HG03432 (cell line): ENCODE data around the gene TBC1D22B.

Experiments
- ATAC-seq: cut with Tn5 transposase; IDR thresholded peaks from one replicate; pipeline ENCODE4 v1.9.1; 2021; ENCODE audit warnings: mild to moderate bottlenecking, moderate library complexity; ENCODE audit not compliant: unreplicated experiment

Gene TBC1D22B

GRCh38 chr6:37239950-37240713, 17.4 kb upstream of the TBC1D22B start:
- peak; percentile 57 for ATAC-seq

DNA sequence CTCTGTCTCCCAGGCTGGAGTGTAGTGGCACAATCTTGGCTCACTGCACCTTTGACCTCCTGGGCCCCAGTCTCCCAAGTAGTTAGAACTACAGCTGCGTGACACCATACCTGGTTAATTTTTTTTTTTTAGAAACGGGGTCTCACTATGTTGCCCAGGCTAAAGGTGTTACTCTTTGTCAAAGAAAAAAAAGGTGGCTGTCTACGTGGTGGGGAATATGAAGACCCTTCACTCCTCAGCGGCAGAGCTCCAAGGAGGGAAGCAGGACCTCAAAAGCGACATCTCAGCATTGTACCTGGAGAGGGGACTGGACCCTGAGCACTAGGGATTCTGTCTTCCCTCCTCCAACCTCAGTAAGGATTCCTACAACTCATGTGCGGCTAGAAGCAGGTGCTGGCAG, 16.4 kb upstream of the TBC1D22B start:
- no peak for ATAC-seq

- no peak for ATAC-seq
These were observed 15.7 kb upstream of the TBC1D22B start for GRCh38 chr6:37241775-37242428.

- no peak for ATAC-seq
These were observed 15.0 kb upstream of the TBC1D22B start for GRCh38 chr6:37242429-37243052.

GRCh38 chr6:37243131-37243815, 14.3 kb upstream of the TBC1D22B start:
- ATAC-seq: no peak

- ATAC-seq: no peak
These were observed 13.7 kb upstream of the TBC1D22B start for GRCh38 chr6:37243816-37244370.

DNA sequence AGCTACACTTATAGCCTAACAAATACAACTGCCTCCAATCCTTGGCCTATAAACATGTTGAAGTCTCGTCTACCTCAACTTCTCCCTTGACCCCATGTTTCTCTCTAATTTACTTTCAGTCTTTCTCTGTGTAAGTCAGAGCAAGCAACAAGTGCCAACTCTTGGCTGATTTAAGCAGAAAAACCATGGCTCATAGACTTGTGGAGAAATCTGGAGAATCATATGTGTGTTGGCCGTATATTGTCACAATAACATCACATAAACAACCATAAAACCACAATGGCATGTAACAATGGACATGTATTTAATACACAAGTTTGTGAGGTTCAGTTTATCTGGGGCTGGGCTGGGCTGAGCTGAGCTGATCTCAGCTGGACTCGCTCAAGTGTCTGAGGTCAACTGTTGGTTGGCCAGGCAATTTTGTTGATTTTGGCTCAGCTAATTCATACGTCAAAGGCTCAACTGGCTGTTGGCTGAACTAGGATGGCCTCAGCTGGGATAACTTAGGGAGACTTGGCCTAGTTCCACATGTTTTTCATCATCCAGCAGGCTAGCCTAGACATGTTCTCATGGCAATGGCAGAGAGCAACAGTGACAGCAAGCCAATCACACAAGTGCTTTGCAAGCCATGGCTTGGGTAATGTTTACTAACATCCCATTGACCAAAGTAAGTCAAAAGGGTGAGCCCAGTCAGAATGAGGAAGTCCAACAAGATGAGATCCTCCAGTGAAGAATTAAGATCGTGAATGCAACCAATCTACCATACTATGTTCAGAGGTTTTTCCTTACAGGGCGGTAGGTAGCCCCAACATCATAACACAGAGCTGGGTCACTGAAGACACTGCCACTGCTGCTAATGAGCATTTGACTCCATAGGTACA, 12.9 kb upstream of the TBC1D22B start:
- no peak for ATAC-seq

DNA sequence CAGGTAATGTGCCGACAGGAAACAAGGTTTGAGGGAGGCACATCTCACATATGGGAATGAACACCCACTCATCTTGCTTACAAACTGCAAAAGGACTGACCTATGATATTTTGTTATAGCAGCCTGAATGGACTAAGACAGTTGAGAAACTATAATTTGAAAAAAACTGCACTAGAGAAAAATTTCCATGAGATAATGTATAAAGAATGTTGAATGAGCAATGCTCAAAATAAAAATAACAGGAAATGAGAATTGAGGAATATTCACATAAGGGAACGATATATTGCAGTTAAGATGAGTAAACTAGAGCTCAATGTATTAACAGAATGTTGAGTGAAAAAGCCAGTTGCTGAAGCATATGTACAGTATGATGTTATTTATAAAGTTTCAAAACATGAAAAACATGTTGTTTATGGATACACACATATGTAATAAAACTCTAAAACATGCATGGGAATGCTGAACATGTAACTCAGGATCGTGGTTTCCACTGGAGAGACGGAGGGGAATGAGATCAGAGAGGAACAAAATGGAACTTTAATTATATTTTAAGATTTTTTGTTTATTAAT, 6.3 kb upstream of the TBC1D22B start:
- no peak for ATAC-seq

GRCh38 chr6:37253486-37254007, 4.0 kb upstream of the TBC1D22B start:
- ATAC-seq: no peak

DNA sequence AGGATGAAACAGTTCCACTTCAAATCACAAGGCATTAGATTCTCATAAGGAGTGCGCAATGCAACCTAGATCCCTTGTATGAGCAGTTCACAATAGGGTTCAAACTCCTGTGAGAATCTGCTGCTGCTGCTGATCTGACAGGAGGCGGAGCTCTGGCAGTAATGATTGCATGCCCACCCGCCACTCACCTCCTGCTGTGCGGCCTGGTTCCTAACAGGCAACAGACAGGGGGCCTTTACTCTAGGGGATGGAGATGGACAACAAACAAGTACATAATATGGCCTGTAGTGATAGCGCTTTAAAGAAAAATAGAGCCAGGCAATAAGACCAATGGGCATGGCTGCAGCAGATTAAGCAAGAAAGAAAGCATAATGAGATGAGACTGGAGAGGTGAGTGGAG, 2.7 kb upstream of the TBC1D22B start:
- no peak for ATAC-seq

GRCh38 chr6:37256692-37257319, 766 bp upstream of the TBC1D22B start:
- no peak for ATAC-seq

GRCh38 chr6:37257320-37257633, 295 bp upstream of the TBC1D22B start:
- no peak for ATAC-seq

DNA sequence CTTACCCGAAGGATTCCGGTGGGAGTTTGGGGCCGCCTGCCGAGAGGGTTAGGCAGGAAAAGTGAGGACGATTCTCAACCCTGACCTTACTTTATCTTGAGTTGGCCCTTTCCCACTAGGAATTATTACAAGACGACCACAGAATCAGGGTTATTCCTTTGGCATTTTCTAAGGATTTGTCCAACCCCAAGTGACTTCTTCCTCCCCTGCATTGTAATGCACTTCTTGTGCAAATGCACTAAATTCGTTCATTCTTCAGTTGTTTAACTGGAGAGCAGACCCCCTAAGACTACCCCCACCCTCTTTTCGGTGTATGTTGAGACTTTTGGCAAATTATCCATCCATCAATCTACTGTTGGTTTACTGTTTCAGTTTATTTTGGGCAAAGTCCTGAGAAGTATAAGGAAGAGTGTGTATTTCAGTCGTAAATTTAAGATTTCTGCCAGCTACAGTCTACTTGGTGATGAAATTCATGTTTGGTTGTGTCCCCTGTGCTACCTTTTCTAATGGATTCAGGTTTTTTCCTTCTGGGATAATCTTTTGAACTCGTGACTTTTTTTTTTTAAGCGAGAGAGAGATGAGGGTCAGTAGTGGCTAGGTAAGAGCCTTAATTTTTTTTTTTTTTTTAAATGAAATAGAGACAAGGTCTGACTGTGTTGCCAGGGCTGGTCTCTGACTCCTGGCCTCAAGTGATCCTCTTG, 983 bp downstream of the TBC1D22B start:
- no peak for ATAC-seq

DNA sequence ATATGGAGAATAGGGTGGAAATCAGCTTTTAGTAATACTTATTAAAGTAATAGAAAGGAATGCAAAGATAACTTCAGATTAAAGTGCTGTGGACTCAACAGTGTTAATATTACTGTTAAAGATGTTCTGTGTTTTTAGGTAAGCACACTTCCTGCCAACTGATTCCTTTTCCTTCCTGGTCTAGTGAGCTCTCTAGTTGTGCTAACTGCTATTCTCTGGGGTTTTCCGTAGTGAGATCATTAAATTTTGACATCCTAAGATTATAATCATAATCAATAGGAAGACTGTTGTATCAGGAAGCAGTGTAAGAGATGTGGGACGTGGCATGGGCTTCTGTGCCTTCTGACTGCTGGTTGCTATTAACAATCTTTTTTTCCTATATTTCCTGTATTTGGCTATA, 1.6 kb downstream of the TBC1D22B start:
- ATAC-seq: no peak

DNA sequence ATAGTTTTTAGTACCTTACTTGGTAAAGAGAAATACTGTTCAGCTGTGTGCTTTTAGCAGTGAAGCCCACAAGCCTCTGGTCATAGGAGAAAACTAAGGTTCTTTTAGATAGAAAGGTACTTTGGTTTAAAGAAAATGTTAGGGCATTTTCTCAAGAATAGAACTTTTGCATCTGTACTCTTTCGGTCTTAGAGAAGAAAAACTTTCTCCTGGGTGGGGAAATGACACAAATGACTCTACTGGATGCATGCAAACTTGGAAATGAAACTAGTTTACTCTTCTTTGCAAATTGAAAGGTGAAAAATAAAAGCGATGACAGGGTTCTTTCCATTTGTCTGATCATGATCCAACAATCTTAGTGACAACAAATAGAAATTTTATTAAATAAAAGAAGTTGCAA, 2.5 kb downstream of the TBC1D22B start:
- no peak for ATAC-seq

- ATAC-seq: no peak
These were observed 2.9 kb downstream of the TBC1D22B start for GRCh38 chr6:37260444-37260843.

- no peak for ATAC-seq
These were observed 3.6 kb downstream of the TBC1D22B start for GRCh38 chr6:37261198-37261597.

GRCh38 chr6:37262446-37263026, 5.0 kb downstream of the TBC1D22B start:
- ATAC-seq: no peak
